Fibroblast of the aortic adventitia (primary cell): ENCODE measurements around the gene MAP3K6. TPM values are rescaled to one million over a fixed set of nuclear protein-coding genes. Genes with fewer than 3 reads are reported as not detected.
A peak's percentile ranks its signal among the peaks of the same experiment; 100 is the strongest.
"Not testable (repeated sequence)": the region's sequence is repeated elsewhere in the genome, so short reads cannot be mapped to it uniquely, and the experiment has no call there.

Experiments
- DNase-seq: peaks from one replicate; pipeline ENCODE4 v3.0.0-alpha.2; 2010; ENCODE audit warnings: low read depth
- H3K4me3 ChIP-seq: 2 replicates; pipeline ENCODE4 v1.5.1; 2011; ENCODE audit warnings: low read depth, mild to moderate bottlenecking, control low read depth, low read length, moderate library complexity
- total RNA-seq: library from RNA; depleted of rRNA; stranded (reverse); fragments of >200 nt; gene quantifications from 2 replicates; pipeline ENCODE4 v1.2.3, GENCODE V29; 2012; ENCODE audit warnings: low replicate concordance
- TF ChIP-seq, protein P1 (sequence below): IDR thresholded peaks from 2 replicates; pipeline ENCODE4 v1.5.1; 2011; ENCODE audit warnings: mild to moderate bottlenecking, low read length, control low read depth, inconsistent platforms; ENCODE audit not compliant: insufficient read depth

Gene MAP3K6
- total RNA-seq, 1 donor, result 18.2 TPM

DNA sequence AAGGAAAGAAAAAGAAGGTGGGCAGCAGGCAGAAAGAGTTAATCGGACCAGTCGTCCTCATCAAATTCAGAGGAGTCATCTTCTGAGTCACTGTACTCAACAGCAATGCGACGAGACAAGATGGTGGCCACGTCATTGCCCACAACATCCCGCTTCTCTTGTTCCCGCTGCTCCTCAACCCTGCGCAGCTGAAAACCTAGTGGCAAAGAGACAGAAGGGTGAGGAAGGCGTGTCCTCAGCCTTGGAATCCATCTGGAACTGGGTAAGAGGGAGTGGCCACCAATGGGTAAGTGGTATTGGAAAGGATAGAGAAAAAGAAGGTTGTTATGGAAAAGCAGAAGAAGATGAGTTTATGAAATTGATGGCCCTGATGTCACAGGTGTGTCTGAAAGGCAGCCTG, 41.4 kb upstream of the MAP3K6 start:
- TF ChIP-seq, protein P1, sequence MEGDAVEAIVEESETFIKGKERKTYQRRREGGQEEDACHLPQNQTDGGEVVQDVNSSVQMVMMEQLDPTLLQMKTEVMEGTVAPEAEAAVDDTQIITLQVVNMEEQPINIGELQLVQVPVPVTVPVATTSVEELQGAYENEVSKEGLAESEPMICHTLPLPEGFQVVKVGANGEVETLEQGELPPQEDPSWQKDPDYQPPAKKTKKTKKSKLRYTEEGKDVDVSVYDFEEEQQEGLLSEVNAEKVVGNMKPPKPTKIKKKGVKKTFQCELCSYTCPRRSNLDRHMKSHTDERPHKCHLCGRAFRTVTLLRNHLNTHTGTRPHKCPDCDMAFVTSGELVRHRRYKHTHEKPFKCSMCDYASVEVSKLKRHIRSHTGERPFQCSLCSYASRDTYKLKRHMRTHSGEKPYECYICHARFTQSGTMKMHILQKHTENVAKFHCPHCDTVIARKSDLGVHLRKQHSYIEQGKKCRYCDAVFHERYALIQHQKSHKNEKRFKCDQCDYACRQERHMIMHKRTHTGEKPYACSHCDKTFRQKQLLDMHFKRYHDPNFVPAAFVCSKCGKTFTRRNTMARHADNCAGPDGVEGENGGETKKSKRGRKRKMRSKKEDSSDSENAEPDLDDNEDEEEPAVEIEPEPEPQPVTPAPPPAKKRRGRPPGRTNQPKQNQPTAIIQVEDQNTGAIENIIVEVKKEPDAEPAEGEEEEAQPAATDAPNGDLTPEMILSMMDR, result no peak
- DNase-seq, result no peak

DNA sequence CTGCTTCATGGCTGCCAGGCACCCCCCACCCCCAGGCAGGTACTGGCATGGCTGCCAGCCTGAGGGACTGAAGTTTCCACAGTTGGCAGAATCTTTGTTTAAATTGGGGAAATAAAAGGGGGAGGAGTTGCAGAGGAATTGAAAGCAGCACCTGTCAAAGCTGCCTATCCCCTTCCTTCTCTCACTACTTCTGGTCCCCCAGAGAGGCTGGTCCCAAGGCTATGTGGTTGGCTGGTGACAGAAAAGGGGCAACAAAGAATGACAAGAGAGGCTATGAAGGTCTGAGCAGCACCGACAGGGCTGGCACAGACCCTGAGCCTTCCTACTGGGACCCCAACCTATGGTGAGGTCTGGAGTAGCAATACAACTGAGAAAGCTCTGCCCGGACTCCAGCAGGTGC, 40.0 kb upstream of the MAP3K6 start:
- not testable (repeated sequence) for H3K4me3 ChIP-seq, DNase-seq

More for the DNA sequence above, 41.4 kb upstream of the MAP3K6 start:
- no peak overlapping the region for H3K4me3 ChIP-seq

DNA sequence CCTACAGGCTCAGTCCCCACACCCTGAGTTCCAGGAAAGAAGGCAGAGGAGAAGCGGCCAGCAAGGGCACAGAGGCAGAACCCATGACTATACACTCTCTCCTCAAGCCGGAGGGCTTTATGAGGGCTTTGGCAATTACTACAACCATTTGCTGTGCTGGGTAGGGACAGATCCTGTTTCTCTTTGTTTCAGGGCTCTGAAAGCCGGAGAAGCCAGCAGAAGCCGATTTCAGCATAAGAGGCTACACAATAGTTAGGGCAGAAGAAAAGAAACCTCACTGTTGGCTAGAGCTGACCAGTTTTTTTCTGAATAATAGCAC, 39.6 kb upstream of the MAP3K6 start:
- H3K4me3 ChIP-seq, result no peak overlapping the region
- TF ChIP-seq, protein P1, result no peak
- no peak for DNase-seq

DNA sequence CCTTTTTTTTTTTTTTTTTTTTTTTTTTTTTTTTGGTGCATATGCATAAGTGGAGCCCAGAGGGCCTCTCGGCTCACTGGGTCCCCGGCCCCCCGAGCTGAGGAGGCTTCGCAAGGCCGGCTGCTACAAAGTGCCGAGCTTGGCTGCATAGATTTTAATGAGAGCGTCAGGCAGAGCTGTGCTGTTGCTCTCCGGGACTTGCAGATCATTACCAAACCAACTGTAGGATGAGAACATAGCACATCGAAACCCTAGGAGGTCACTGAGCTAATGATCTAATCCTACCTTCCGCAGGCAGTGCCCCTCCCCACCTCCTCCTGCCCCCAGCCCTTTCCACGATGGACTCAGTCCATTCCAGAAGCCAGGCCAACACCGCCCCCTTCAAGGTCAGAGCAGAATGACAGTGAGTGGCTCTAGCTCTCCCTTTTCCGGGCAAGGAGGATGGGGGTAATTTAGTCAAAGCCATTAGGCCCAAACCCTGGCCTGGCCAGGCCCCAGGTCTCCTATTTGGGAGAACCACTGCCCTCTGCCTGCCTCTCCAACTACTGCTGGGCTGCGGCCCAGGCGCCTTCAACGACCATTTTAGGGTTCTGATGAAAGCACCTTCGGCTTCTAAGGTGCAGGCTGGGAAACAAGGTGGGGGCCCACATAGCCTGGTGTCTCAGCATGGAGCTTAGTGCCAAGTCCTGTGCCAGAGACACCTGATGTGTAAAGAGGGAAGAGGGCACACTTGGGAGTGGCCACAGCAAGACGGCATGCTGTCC, 39.0 kb upstream of the MAP3K6 start:
- DNase-seq, H3K4me3 ChIP-seq: not testable (repeated sequence)

DNA sequence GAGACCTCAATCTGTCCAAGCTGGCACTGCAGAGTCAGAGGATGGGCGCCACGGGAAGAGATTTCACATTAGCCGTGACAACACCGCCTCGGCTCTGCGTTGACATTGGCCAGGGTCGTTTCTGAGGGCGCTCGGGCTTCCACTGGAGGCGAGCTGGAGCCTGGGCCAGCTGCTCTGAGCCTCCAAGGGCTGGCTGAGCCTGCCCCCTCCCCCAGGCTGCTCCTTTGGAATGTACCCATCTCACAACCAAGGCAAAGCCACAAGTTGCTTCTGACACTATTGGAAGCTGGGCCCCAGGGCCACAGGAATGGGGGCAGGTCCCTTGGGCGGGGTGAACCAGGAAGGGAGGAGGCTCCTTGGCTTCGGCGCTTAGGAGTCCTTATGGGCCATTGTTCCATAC, 38.3 kb upstream of the MAP3K6 start:
- H3K4me3 ChIP-seq, result no peak overlapping the region
- TF ChIP-seq, protein P1, result no peak
- DNase-seq, result peak; percentile 73

DNA sequence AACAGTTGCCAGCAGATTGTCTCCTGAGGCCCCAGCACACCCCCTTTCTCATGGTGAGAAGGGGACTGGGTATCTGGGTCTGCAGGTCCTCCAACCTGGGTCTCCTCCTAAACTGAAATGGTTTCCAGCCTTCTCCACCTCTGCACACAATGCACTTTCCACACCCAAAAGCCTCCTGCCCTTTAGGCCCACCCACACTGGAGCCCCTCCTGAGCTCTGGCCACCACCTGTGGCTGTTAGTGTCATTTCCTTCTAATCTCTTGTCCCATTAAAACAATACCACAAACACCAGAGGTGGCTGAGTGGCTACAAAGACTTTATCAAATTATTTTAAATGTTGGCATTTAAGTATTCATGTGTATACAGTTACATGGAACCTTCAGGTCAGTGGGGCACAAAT, 37.2 kb upstream of the MAP3K6 start:
- DNase-seq, result no peak
- H3K4me3 ChIP-seq, result no peak overlapping the region
- TF ChIP-seq, protein P1, result no peak

DNA sequence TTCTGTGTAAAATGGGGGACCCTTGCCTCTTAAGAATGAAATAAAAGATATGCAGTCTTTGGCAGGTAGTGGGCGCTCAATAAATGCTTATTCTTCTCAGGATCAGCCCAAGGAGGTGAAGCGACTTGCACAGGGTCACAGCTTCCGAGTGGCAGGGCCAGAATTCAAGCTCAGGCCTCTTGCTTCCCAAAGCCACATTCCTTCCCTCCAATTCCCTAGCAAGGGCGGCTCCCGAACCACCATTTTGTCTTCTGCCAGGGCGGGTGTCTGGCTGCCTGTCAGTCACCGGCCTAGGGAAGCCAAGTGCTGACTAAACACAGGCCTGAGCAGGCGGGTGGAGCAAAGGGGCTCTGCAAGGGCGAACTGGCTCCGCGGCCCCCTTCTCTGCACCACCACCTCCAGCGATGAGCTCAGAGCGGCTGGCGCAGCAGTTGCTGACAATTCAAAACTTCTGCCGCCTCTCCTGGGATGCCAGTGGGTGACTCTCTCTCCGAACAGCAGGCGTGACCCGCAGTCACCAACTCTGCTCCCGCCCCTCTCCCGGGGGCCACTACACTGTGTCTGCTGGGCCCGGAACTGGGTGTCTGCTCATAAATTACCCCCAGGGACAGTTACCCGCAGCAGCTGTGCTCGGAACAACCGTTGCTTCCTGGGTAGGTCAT, 36.4 kb upstream of the MAP3K6 start:
- DNase-seq, result peak; percentile 82
- TF ChIP-seq, protein P1, result peak; percentile 33
- H3K4me3 ChIP-seq, result no peak overlapping the region

DNA sequence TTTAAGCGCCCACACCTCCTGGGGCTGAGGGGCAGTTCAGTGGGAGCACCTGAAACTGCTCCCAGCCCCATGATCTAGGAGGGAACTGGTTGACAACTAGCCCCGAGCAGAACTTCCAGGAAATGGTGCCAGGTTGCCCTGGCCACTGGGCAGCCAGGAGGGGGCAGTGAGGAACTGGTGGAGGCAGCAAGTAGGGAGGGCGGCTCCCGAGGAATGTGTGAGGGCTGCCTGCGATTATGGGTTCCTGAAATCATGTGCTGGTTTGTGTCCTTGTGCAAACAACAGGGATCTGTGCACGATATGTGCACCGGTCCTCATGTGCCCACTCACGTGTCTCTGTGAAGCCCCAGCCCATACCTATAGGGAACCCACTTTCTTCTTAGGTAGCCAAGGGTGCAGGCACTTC, 35.6 kb upstream of the MAP3K6 start:
- no peak overlapping the region for H3K4me3 ChIP-seq
- DNase-seq, result peak; percentile 73
- TF ChIP-seq, protein P1, result peak; percentile 70
